Skeletal muscle tissue (tissue), 4 donors: ENCODE data around the gene FBXL7. TPM values are rescaled to one million over a fixed set of nuclear protein-coding genes. Genes with fewer than 3 reads are reported as not detected.

ENCODE experiments used
- H3K27ac ChIP-seq: one replicate; pipeline ENCODE4 v1.7.0; 2013; ENCODE audit warnings: mild to moderate bottlenecking, low read depth, low read length, inconsistent platforms
- H3K27me3 ChIP-seq, 3 donors: one replicate each; pipeline ENCODE4 v1.7.0; 2013; ENCODE audit warnings: low read length in 3 of 3; ENCODE audit not compliant: control insufficient read depth in 3 of 3, insufficient read depth in 3 of 3
- H3K36me3 ChIP-seq, 3 donors: one replicate each; pipeline ENCODE4 v1.7.0; 2013; ENCODE audit warnings: low read length in 3 of 3; ENCODE audit not compliant: control insufficient read depth in 3 of 3, insufficient read depth in 3 of 3
- H3K4me1 ChIP-seq, 3 donors: one replicate each; pipeline ENCODE4 v1.7.0; 2013; ENCODE audit warnings: low read length in 3 of 3, mild to moderate bottlenecking in 3 of 3; ENCODE audit not compliant: control insufficient read depth in 3 of 3, insufficient read depth in 3 of 3
- H3K4me3 ChIP-seq, 3 donors: one replicate each; pipeline ENCODE4 v1.7.0; 2013; ENCODE audit warnings: low read length in 3 of 3
- H3K9ac ChIP-seq, 3 donors: one replicate each; pipeline ENCODE4 v1.7.0; 2013; ENCODE audit warnings: low read length in 3 of 3, mild to moderate bottlenecking in 3 of 3, moderate library complexity in 2 of 3, low read depth in 1 of 3
- H3K9me3 ChIP-seq, 3 donors: one replicate each; pipeline ENCODE4 v1.7.0; 2013; ENCODE audit warnings: low read length in 3 of 3; ENCODE audit not compliant: control insufficient read depth in 3 of 3
- total RNA-seq: library from RNA; depleted of rRNA; stranded (reverse); fragments of >200 nt; gene quantifications from one replicate; pipeline ENCODE4 v1.2.3, GENCODE V29; 2014
- donor health status: Osteomylitis.

Gene FBXL7
- total RNA-seq, 1 donor from 2014 or later, result 3.7 TPM

DNA sequence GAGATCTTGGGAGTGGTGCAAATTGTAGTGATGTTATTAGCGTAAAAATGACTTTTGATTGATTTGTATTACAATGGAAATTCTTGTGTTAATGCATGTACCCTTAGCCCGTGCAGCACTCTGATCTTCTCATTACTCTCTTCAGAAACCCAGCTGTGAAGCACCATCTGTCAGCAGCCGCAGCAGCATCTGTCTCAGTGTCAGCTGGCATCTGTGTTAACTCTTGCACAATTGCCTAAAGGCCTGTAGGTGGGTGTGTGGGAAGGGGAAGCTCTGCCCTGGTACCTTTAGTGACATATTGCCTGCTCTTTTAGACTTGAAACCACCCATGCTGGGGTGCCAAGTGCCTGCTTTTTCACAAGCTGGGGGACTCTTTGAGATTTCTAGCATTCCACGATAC is 101.3 kb downstream of the FBXL7 start:
- Histone ChIP-seq H3K27me3 (no peaks in the 10 kb centered on the region), H3K27ac (no peak overlapping the region), H3K36me3 (no peaks in the 10 kb centered on the region), H3K9ac (no peak overlapping the region), H3K4me1 (peaks cover 0 to 2% (median 0%) of the 10 kb centered on the region in 3 donors), H3K9me3 (no peaks in the 10 kb centered on the region), H3K4me3 (no peak overlapping the region)

- Histone ChIP-seq H3K4me1 (peaks cover 0 to 2% (median 0%) of the 10 kb centered on the region in 3 donors), H3K9me3 (no peaks in the 10 kb centered on the region)
Observed at GRCh38 chr5:15601853-15602252, 101.9 kb downstream of the FBXL7 start.

GRCh38 chr5:15604986-15605385 is 105.0 kb downstream of the FBXL7 start:
- Histone ChIP-seq H3K4me1 (peaks cover 0 to 2% (median 0%) of the 10 kb centered on the region in 3 donors), H3K36me3 (no peaks in the 10 kb centered on the region), H3K4me3 (no peak overlapping the region), H3K27ac (no peak overlapping the region), H3K9ac (no peak overlapping the region), H3K9me3 (no peaks in the 10 kb centered on the region), H3K27me3 (no peaks in the 10 kb centered on the region)

More at GRCh38 chr5:15601853-15602252, 101.9 kb downstream of the FBXL7 start:
- no peak overlapping the region for H3K9ac ChIP-seq
- H3K36me3 ChIP-seq, result no peaks in the 10 kb centered on the region
- H3K27ac ChIP-seq, result no peak overlapping the region
- H3K27me3 ChIP-seq, result no peaks in the 10 kb centered on the region
- H3K4me3 ChIP-seq, result no peak overlapping the region

GRCh38 chr5:15606197-15606596 is 106.2 kb downstream of the FBXL7 start:
- Histone ChIP-seq H3K4me3 (no peak overlapping the region), H3K9ac (no peak overlapping the region), H3K27ac (no peak overlapping the region)

GRCh38 chr5:15607076-15607475 is 107.1 kb downstream of the FBXL7 start:
- Histone ChIP-seq H3K9me3 (no peaks in the 10 kb centered on the region), H3K27ac (no peak overlapping the region), H3K4me1 (peaks cover 0 to 2% (median 0%) of the 10 kb centered on the region in 3 donors), H3K27me3 (no peaks in the 10 kb centered on the region), H3K9ac (no peak overlapping the region), H3K4me3 (no peak overlapping the region), H3K36me3 (no peaks in the 10 kb centered on the region)

More at GRCh38 chr5:15606197-15606596, 106.2 kb downstream of the FBXL7 start:
- H3K9me3 ChIP-seq, result no peaks in the 10 kb centered on the region
- H3K27me3 ChIP-seq, result no peaks in the 10 kb centered on the region
- peaks cover 0 to 2% (median 0%) of the 10 kb centered on the region in 3 donors for H3K4me1 ChIP-seq
- no peaks in the 10 kb centered on the region for H3K36me3 ChIP-seq

DNA sequence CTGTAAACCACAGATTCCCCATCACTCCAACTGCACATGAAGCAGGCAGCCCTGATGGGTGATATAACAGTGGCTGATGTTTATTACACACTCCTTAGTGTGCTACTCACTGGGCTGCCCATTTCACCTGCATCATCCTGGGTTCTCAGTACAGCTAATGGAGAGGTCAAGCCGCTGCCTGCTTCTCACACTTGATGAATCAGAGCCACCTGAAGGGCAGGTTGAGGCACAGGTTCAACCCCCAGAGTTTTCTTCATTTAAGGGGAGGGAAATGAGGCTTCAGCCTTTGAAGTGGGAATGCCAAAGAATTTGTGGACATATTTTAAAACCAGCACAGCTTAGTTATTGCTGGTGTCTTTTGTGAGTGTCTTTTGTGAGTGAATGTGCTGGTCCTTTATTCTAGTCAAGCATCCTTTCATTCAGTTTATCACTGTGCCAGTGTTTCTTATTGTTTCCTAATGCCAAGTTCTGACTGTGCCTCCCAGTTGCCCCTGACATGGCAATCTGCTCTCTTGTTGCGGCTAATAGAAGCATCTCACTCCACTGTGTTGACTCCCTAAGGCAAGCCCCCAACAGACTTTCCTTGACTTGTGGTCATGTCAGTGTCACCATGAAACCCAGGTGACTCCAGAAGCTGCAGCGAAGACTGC is 109.2 kb downstream of the FBXL7 start:
- Histone ChIP-seq H3K9ac (no peak overlapping the region), H3K9me3 (no peaks in the 10 kb centered on the region), H3K36me3 (no peaks in the 10 kb centered on the region), H3K4me3 (no peak overlapping the region), H3K4me1 (peaks cover 0 to 2% (median 0%) of the 10 kb centered on the region in 3 donors), H3K27ac (no peak overlapping the region), H3K27me3 (no peaks in the 10 kb centered on the region)

GRCh38 chr5:15610216-15610615 is 110.2 kb downstream of the FBXL7 start:
- H3K36me3 ChIP-seq, result no peaks in the 10 kb centered on the region
- H3K27ac ChIP-seq, result no peak overlapping the region
- H3K9me3 ChIP-seq, result no peaks in the 10 kb centered on the region
- no peak overlapping the region for H3K4me3 ChIP-seq
- no peaks in the 10 kb centered on the region for H3K27me3 ChIP-seq
- H3K9ac ChIP-seq, result no peak overlapping the region
- no peaks in the 10 kb centered on the region for H3K4me1 ChIP-seq

DNA sequence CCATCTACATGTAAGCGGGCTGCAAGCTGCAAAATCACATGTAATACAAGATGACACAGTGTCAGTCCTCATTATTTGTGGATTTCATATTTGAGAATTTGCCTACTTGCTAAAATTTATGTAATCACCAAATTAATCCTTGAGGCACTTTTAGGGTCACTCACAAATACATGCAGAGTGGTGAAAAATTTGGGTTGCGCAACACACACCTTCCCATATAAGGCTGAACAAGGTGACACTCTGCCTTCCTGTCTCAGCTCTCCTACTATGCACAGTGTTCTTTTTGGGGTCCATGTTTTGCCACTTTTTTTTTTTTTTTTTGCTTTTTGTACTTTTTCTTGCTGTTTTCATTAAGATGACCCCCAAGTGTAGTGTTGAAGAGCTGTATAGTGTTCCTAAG is 111.0 kb downstream of the FBXL7 start:
- no peak overlapping the region for H3K27ac ChIP-seq

DNA sequence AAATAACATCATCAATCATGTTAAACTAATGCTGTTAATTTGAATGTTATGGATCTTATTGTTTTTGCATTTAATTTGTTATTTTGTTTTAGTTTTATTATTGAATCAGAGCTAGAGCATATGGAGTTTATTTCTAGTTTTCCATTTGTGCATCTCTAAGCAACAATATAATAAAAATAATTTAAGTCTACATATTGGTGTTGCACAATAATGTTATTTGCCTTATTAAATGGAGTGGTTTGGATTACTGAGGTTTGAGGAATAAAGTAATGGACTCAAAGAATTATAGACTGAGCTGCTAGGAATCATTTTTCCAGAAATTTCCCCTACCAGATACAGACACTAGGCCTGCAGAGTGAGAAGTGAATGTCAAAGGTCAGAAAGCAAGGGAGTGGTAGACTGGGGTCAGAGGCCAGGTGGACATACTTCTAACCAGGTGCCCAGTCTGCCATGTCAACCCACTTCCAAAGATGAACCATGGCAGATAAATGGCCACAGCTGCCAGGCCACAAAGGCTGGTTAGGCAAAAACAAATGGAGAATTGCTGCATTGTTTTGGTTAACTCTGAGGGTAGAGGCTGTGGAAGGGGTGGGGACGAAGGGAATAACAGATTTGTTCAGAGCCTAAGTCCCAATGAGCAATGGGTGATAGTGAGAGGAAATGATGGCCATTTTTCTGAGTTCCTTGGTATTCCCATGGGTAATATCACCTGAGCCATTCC is 113.1 kb downstream of the FBXL7 start:
- no peak overlapping the region for H3K4me3 ChIP-seq
- H3K27me3 ChIP-seq, result no peaks in the 10 kb centered on the region
- H3K9ac ChIP-seq, result no peak overlapping the region
- no peaks in the 10 kb centered on the region for H3K36me3 ChIP-seq
- H3K4me1 ChIP-seq, result no peaks in the 10 kb centered on the region
- no peaks in the 10 kb centered on the region for H3K9me3 ChIP-seq
- no peak overlapping the region for H3K27ac ChIP-seq

More for the DNA sequence above, 111.0 kb downstream of the FBXL7 start:
- Histone ChIP-seq H3K36me3 (no peaks in the 10 kb centered on the region), H3K27me3 (no peaks in the 10 kb centered on the region), H3K9me3 (no peaks in the 10 kb centered on the region), H3K4me1 (no peaks in the 10 kb centered on the region), H3K4me3 (no peak overlapping the region), H3K9ac (no peak overlapping the region)

DNA sequence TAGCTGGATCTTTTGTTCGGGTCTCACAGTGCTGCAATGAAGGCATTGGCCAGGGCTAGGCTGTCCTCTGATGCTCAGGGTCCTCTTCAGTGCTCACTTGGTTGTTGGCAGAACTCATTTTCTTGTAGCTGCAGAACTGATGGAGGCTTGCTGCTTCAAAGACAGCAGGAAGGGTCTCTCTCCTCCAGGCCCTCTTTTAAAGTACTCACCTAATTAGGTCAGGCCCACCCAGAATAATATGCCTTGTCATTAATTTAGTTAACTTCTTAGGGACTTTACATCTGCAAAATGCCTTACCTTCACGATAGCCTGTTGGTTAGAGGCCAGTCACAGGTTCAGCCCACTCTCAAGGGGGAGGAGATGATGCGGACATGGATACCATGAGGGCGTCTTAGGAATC is 114.7 kb downstream of the FBXL7 start:
- Histone ChIP-seq H3K9me3 (no peaks in the 10 kb centered on the region), H3K9ac (no peak overlapping the region), H3K4me1 (no peaks in the 10 kb centered on the region), H3K27me3 (no peaks in the 10 kb centered on the region), H3K4me3 (no peak overlapping the region), H3K27ac (no peak overlapping the region), H3K36me3 (no peaks in the 10 kb centered on the region)
